K562 (cell line): ENCODE data around the gene ITPR1. TPM values are rescaled to one million over a fixed set of nuclear protein-coding genes. Genes with fewer than 3 reads are reported as not detected.

Experiments
- ELK1 ChIP-seq: sonication (generic); formaldehyde crosslinking; IDR thresholded peaks from 2 replicates; pipeline ENCODE4 v1.8.1; 2022; ENCODE audit warnings: missing genetic modification reagents
- ELK3 ChIP-seq: fragments of 450-650 bp; formaldehyde crosslinking; IDR thresholded peaks from 2 replicates; pipeline ENCODE4 v1.4.0; 2020; ENCODE audit warnings: mild to moderate bottlenecking
- ETV6 ChIP-seq, 3 experiments: fragments of 150-350 bp in 1 of 3; sonication (generic) in 1 of 3; formaldehyde crosslinking in 1 of 3; IDR thresholded peaks; 2 replicates each; pipeline versions ENCODE4 v1.6.1 to v1.8.0; 2014 to 2022; ENCODE audit warnings: borderline replicate concordance in 2 of 3, low read depth in 2 of 3, antibody characterized with exemption in 1 of 3, low read length in 1 of 3, mild to moderate bottlenecking in 1 of 3, missing genetic modification reagents in 1 of 3
- GTF2A2 ChIP-seq: IDR thresholded peaks from 2 replicates; pipeline ENCODE4 v1.6.1; 2016; ENCODE audit warnings: mild to moderate bottlenecking, missing genetic modification characterization, missing compliant biosample characterization
- HMBOX1 ChIP-seq: sonication (generic); IDR thresholded peaks from 2 replicates; pipeline ENCODE4 v1.6.1; 2016
- KAT2B ChIP-seq: IDR thresholded peaks from one replicate; pipeline ENCODE4 v1.6.1; 2012; ENCODE audit warnings: low read depth, mild to moderate bottlenecking, control low read depth, inconsistent platforms, low read length, moderate library complexity
- MEF2A ChIP-seq: IDR thresholded peaks from 2 replicates; pipeline ENCODE4 v1.6.1; 2011; ENCODE audit warnings: low read depth, mild to moderate bottlenecking, low read length, moderate library complexity; ENCODE audit not compliant: control insufficient read depth
- MEIS2 ChIP-seq: fragments of 450-650 bp; IDR thresholded peaks from 2 replicates; pipeline ENCODE4 v1.6.1; 2014; ENCODE audit warnings: mild to moderate bottlenecking; ENCODE audit not compliant: partially characterized antibody
- MYC ChIP-seq, 2 experiments: fragments of 250-450 bp in 1 of 2; sonication (Bioruptor Pico) in 1 of 2; IDR thresholded peaks; 2 replicates each; pipeline versions ENCODE4 v1.5.1 to v1.6.1; 2012 to 2021; ENCODE audit warnings: low read depth in 2 of 2, borderline replicate concordance in 1 of 2, improper control_type of control experiment in 1 of 2, low read length in 1 of 2, mild to moderate bottlenecking in 1 of 2, moderate library complexity in 1 of 2
- NCOR1 ChIP-seq: fragments of 450-650 bp; IDR thresholded peaks from 2 replicates; pipeline ENCODE4 v1.6.1; 2016; ENCODE audit warnings: mild to moderate bottlenecking, moderate library complexity
- NFXL1 ChIP-seq: fragments of 450-650 bp; formaldehyde crosslinking; IDR thresholded peaks from 2 replicates; pipeline ENCODE4 v1.4.0; 2021; ENCODE audit warnings: mild to moderate bottlenecking
- POLR2G ChIP-seq: fragments of 200-400 bp; formaldehyde crosslinking; IDR thresholded peaks from 2 replicates; pipeline ENCODE4 v1.6.1; 2017; ENCODE audit warnings: low read depth, mild to moderate bottlenecking, antibody characterized with exemption, low read length, moderate library complexity
- RAD21 ChIP-seq, 2 experiments: fragments of 250-450 bp in 1 of 2; fragments of 450-650 bp in 1 of 2; sonication (Bioruptor Pico) in 1 of 2; formaldehyde crosslinking in 1 of 2; IDR thresholded peaks in 1 of 2; conservative IDR thresholded peaks in 1 of 2; 2 replicates each; pipeline versions ENCODE4 v1.4.0 to v1.8.0; 2020 to 2022; ENCODE audit warnings: mild to moderate bottlenecking in 2 of 2, moderate library complexity in 1 of 2
- SFPQ ChIP-seq: fragments of 200-400 bp; formaldehyde crosslinking; IDR thresholded peaks from 2 replicates; pipeline ENCODE4 v1.6.1; 2017; ENCODE audit warnings: mild to moderate bottlenecking, low read depth, low read length, moderate library complexity
- TGIF2 ChIP-seq: sonication (generic); formaldehyde crosslinking; IDR thresholded peaks from 2 replicates; pipeline ENCODE4 v1.8.1; 2022; ENCODE audit warnings: mild to moderate bottlenecking, missing genetic modification reagents, moderate library complexity
- ZNF444 ChIP-seq: fragments of 250-450 bp; sonication (Bioruptor Pico); IDR thresholded peaks from 2 replicates; pipeline ENCODE4 v1.4.0; 2020; ENCODE audit warnings: mild to moderate bottlenecking, moderate library complexity
- polyA plus RNA-seq, 8 experiments: library from polyadenylated mRNA; depleted of rRNA in 4 of 8; stranded (reverse) in 5 of 8; unstranded in 3 of 8; fragments of >200 nt; fragmentation: Nextera tagmentation in 2 of 8; fragmentation: Illumina TruSeq in 1 of 8; extraction: Ambion mirVana in 2 of 8; extraction: Trizol in 1 of 8; gene quantifications; 2 replicates each; pipeline versions ENCODE4 v1.2.1 to v1.2.3, GENCODE V29; 2011 to 2014; ENCODE audit warnings: inconsistent platforms in 1 of 8, missing spikeins in 1 of 8
- total RNA-seq, 7 experiments: library from RNA; depleted of rRNA in 6 of 7; stranded (reverse); fragments of >200 nt in 6 of 7; fragmentation: Illumina TruSeq in 2 of 7; extraction: Trizol in 2 of 7; gene quantifications; 2 replicates each; pipeline versions ENCODE4 v1.2.1 to v1.2.3, GENCODE V29; 2011 to 2021; ENCODE audit warnings: low replicate concordance in 1 of 7
- TF ChIP-seq, protein P1 (sequence below): fragments of 250-450 bp; sonication (Bioruptor Pico); IDR thresholded peaks from 2 replicates; pipeline ENCODE4 v1.4.0; 2020; ENCODE audit warnings: mild to moderate bottlenecking, moderate library complexity
- TF ChIP-seq, protein P2 (sequence below), 3 experiments: IDR thresholded peaks in 2 of 3; conservative IDR thresholded peaks in 1 of 3; 2 replicates each; pipeline ENCODE4 v1.5.1; 2011 to 2012; ENCODE audit warnings: low read length in 3 of 3, mild to moderate bottlenecking in 3 of 3, control low read depth in 2 of 3, improper control_type of control experiment in 1 of 3, inconsistent platforms in 1 of 3, low read depth in 1 of 3, mixed read lengths in 1 of 3, moderate library complexity in 1 of 3; ENCODE audit not compliant: insufficient read depth in 2 of 3

Gene ITPR1
- total and polyA plus RNA-seq, 9 of the 15 experiments (the other 6 are each of a cell fraction or from before 2014, with no cell fraction given), result 22.4 to 40.0 (median 27.4) TPM

GRCh38 chr3:4770561-4770960 is 277.4 kb downstream of the ITPR1 start (continued):
- no peak for TF ChIP-seq ETV6 (IDR thresholded peaks at IDR 0.05; ENCODE audit: borderline replicate concordance in 1 of 2, low read depth in 2 of 2, low read length in 1 of 2)
- no peak for TF ChIP-seq ETV6 (CRISPR knock-in tag; IDR thresholded peaks at IDR 0.05; ENCODE audit: borderline replicate concordance)
- TF ChIP-seq NCOR1, result no peak
- TF ChIP-seq TGIF2 (CRISPR knock-in tag), result no peak
- TF ChIP-seq MEIS2, result no peak
- TF ChIP-seq ZNF444 (CRISPR knock-in tag), result no peak
- TF ChIP-seq SFPQ, result no peak
- TF ChIP-seq MYC (IDR thresholded peaks at IDR 0.05; ENCODE audit: low read depth, low read length), result no peak
- no peak for TF ChIP-seq MYC (CRISPR knock-in tag; IDR thresholded peaks at IDR 0.05; ENCODE audit: borderline replicate concordance, low read depth)
- TF ChIP-seq, protein P1, sequence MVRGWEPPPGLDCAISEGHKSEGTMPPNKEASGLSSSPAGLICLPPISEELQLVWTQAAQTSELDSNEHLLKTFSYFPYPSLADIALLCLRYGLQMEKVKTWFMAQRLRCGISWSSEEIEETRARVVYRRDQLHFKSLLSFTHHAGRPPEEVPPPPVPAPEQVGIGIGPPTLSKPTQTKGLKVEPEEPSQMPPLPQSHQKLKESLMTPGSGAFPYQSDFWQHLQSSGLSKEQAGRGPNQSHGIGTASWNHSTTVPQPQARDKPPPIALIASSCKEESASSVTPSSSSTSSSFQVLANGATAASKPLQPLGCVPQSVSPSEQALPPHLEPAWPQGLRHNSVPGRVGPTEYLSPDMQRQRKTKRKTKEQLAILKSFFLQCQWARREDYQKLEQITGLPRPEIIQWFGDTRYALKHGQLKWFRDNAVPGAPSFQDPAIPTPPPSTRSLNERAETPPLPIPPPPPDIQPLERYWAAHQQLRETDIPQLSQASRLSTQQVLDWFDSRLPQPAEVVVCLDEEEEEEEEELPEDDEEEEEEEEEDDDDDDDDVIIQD (CRISPR knock-in tag), result no peak
- TF ChIP-seq NFXL1 (CRISPR knock-in tag), result no peak
- TF ChIP-seq GTF2A2, result no peak
- TF ChIP-seq RAD21 (CRISPR knock-in tag; conservative IDR thresholded peaks at IDR 0.05 in 1 of 2, IDR thresholded peaks at IDR 0.05 in 1 of 2), result peak; percentile 51 to 66
- TF ChIP-seq MEF2A, result no peak
- TF ChIP-seq HMBOX1, result 0 out of 2 replicates have a peak, but pooled peaks have one; percentile 12
- no peak for TF ChIP-seq POLR2G
- TF ChIP-seq ELK1, result no peak
- TF ChIP-seq KAT2B, result no peak
- TF ChIP-seq ELK3 (CRISPR knock-in tag), result no peak
- TF ChIP-seq, protein P2, sequence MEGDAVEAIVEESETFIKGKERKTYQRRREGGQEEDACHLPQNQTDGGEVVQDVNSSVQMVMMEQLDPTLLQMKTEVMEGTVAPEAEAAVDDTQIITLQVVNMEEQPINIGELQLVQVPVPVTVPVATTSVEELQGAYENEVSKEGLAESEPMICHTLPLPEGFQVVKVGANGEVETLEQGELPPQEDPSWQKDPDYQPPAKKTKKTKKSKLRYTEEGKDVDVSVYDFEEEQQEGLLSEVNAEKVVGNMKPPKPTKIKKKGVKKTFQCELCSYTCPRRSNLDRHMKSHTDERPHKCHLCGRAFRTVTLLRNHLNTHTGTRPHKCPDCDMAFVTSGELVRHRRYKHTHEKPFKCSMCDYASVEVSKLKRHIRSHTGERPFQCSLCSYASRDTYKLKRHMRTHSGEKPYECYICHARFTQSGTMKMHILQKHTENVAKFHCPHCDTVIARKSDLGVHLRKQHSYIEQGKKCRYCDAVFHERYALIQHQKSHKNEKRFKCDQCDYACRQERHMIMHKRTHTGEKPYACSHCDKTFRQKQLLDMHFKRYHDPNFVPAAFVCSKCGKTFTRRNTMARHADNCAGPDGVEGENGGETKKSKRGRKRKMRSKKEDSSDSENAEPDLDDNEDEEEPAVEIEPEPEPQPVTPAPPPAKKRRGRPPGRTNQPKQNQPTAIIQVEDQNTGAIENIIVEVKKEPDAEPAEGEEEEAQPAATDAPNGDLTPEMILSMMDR (IDR thresholded peaks at IDR 0.05 in 2 of 3, conservative IDR thresholded peaks at IDR 0.05 in 1 of 3; ENCODE audit: insufficient read depth in 2 of 3, low read depth in 1 of 3, low read length in 3 of 3), result peak in 2 of 3 experiments; percentile 14 to 38; a peak in 3 of 6 replicates
